HG03439 (cell line): Measurements from ENCODE around the gene ARHGAP24.

ENCODE experiments used
- ATAC-seq: cut with Tn5 transposase; IDR thresholded peaks from one replicate; pipeline ENCODE4 v1.9.1; 2021; ENCODE audit warnings: mild to moderate bottlenecking, moderate library complexity; ENCODE audit not compliant: unreplicated experiment

Gene ARHGAP24

GRCh38 chr4:86043755-86044592 lies 569.0 kb downstream of the ARHGAP24 start:
- peak; percentile 86 for ATAC-seq

- ATAC-seq, result no peak
Observed at GRCh38 chr4:86044593-86044985, 569.6 kb downstream of the ARHGAP24 start.

- ATAC-seq, result no peak
Observed at GRCh38 chr4:86048426-86048825, 573.5 kb downstream of the ARHGAP24 start.

GRCh38 chr4:86050496-86050895 lies 575.5 kb downstream of the ARHGAP24 start:
- ATAC-seq, result no peak
